Type B pancreatic cell (in vitro differentiated cells): ENCODE data around the gene MRPS18B. TPM values are rescaled to one million over a fixed set of nuclear protein-coding genes. Genes with fewer than 3 reads are reported as not detected.

ENCODE experiments used
- DNase-seq: peaks from one replicate; pipeline ENCODE4 v3.0.0; 2021; ENCODE audit warnings: mixed read lengths; ENCODE audit not compliant: unreplicated experiment; ENCODE audit errors: extremely low spot score
- H3K27ac Mint-ChIP-seq: 2 replicates; pipeline ENCODE4 v1.8.0; 2021; ENCODE audit warnings: mild to moderate bottlenecking, mixed read lengths
- H3K27me3 Mint-ChIP-seq: 2 replicates; pipeline ENCODE4 v1.8.0; 2021; ENCODE audit warnings: mixed read lengths
- H3K36me3 Mint-ChIP-seq: 2 replicates; pipeline ENCODE4 v1.8.0; 2021; ENCODE audit warnings: mixed read lengths
- H3K4me1 Mint-ChIP-seq: one replicate; pipeline ENCODE4 v1.8.0; 2021; ENCODE audit warnings: mixed read lengths; ENCODE audit not compliant: unreplicated experiment
- H3K4me3 Mint-ChIP-seq: 2 replicates; pipeline ENCODE4 v1.8.0; 2021; ENCODE audit warnings: mild to moderate bottlenecking, mixed read lengths
- H3K9me3 Mint-ChIP-seq: 2 replicates; pipeline ENCODE4 v1.8.0; 2021; ENCODE audit warnings: mixed read lengths
- CTCF ChIP-seq: fragments of 200-600 bp; sonication (generic); conservative IDR thresholded peaks from 2 replicates; pipeline ENCODE4 v1.5.0; 2021; ENCODE audit warnings: antibody characterized with exemption, mild to moderate bottlenecking
- total RNA-seq: library from RNA; stranded (reverse); gene quantifications from 2 replicates; pipeline ENCODE4 v1.2.1, GENCODE V29; 2021; ENCODE audit warnings: low replicate concordance

MRPS18B gene
- total RNA-seq, 1 donor from 2014 or later, result 45.3 TPM

GRCh38 chr6:30646450-30647241 is 29.0 kb downstream of the MRPS18B start, which contains the start of gene C6orf136:
TSS of gene C6orf136 (plus strand) at chr6:30647133. CDS start at chr6:30647232, 99 bp downstream.
- peak within 1 kb of the TSS; percentile 90 for H3K4me3 Mint-ChIP-seq
- TF ChIP-seq CTCF, result no peak

GRCh38 chr6:30647242-30648116 is 29.8 kb downstream of the MRPS18B start:
- H3K36me3 Mint-ChIP-seq, result peaks cover 32% of the 10 kb centered on the region
- H3K27me3 Mint-ChIP-seq, result no peaks in the 10 kb centered on the region
- H3K4me3 Mint-ChIP-seq, result peak overlapping the region; percentile 90
- H3K4me1 Mint-ChIP-seq, result peaks cover 11% of the 10 kb centered on the region
- H3K27ac Mint-ChIP-seq, result peak overlapping the region; percentile 83
- TF ChIP-seq CTCF, result no peak
- no peaks in the 10 kb centered on the region for H3K9me3 Mint-ChIP-seq
- DNase-seq, result peak; percentile 82

More at GRCh38 chr6:30646450-30647241, 29.0 kb downstream of the MRPS18B start, which contains the start of gene C6orf136:
- DNase-seq, result peak; percentile 93
- H3K27me3 Mint-ChIP-seq, result no peaks in the 10 kb centered on the region
- peaks cover 11% of the 10 kb centered on the region for H3K4me1 Mint-ChIP-seq
- H3K36me3 Mint-ChIP-seq, result peaks cover 28% of the 10 kb centered on the region
- H3K9me3 Mint-ChIP-seq, result no peaks in the 10 kb centered on the region
- peak within 1 kb of the TSS; percentile 83 for H3K27ac Mint-ChIP-seq

GRCh38 chr6:30651143-30651542 is 33.5 kb downstream of the MRPS18B start:
- Mint-ChIP-seq H3K4me1 (peaks cover 6% of the 10 kb centered on the region), H3K27me3 (no peaks in the 10 kb centered on the region), H3K9me3 (no peaks in the 10 kb centered on the region), H3K27ac (peak overlapping the region; percentile 26), H3K4me3 (peak overlapping the region; percentile 64), H3K36me3 (peaks cover 18% of the 10 kb centered on the region)
- no peak for DNase-seq
- TF ChIP-seq CTCF, result no peak

- no peak for TF ChIP-seq CTCF
- H3K4me3 Mint-ChIP-seq, result no peak overlapping the region
- H3K9me3 Mint-ChIP-seq, result no peaks in the 10 kb centered on the region
Observed at GRCh38 chr6:30654798-30655742, 37.4 kb downstream of the MRPS18B start.

GRCh38 chr6:30655743-30656094 is 38.1 kb downstream of the MRPS18B start:
- TF ChIP-seq CTCF, result no peak
- no peaks in the 10 kb centered on the region for H3K27me3 Mint-ChIP-seq
- DNase-seq, result no peak
- peaks cover 18% of the 10 kb centered on the region for H3K36me3 Mint-ChIP-seq
- no peak overlapping the region for H3K4me3 Mint-ChIP-seq
- no peak overlapping the region for H3K27ac Mint-ChIP-seq
- no peaks in the 10 kb centered on the region for H3K9me3 Mint-ChIP-seq
- no peaks in the 10 kb centered on the region for H3K4me1 Mint-ChIP-seq

More at GRCh38 chr6:30654798-30655742, 37.4 kb downstream of the MRPS18B start:
- DNase-seq, result no peak
- Mint-ChIP-seq H3K36me3 (peaks cover 18% of the 10 kb centered on the region), H3K27me3 (no peaks in the 10 kb centered on the region), H3K4me1 (no peaks in the 10 kb centered on the region), H3K27ac (no peak overlapping the region)
